Activated CD8-positive, alpha-beta memory T cell treated with anti-CD3 and anti-CD28 coated beads, Interleukin-2, amount 50 U/mL, for 24 hours (primary cell): ENCODE measurements around the gene KRTAP2-2.
"Not testable (repeated sequence)": the region's sequence is repeated elsewhere in the genome, so short reads cannot be mapped to it uniquely, and the experiment has no call there.

Source experiments
- DNase-seq: peaks from one replicate; pipeline ENCODE4 v3.0.0-alpha.2; 2020; ENCODE audit errors: extremely low read depth

KRTAP2-2 gene

DNA sequence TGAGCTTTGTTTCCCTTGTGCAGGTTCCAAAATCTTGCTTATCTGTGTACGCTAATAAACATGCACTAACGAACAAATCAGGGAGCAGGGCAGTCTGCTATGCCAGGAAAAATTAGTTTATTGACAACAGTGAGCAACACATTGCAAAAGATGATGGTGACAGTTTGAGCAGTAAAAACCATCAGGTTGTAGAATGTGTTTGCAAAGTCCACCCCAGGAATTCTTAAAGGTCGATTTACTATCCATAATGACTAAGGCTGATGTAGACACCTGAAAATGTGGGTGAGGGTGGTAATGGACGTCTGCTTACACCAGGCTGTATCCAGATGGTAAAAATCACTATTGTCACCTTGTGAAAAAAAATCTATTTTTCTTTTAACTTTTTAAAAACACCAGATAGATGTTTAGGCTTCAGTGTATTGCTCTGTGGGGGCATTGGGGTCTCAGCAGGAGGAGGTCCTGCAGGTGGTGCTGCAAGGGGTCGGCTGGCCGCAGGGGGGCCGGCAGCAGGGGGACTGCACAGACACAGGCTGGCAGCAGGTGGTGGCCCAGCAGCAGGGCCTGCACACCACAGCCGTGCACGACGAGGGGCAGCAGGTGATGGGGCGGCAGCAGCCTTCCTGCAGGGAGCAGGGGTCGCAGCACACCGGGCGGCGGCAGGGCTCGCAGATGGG, 10.1 kb upstream of the KRTAP2-2 start:
- not testable (repeated sequence) for DNase-seq

DNA sequence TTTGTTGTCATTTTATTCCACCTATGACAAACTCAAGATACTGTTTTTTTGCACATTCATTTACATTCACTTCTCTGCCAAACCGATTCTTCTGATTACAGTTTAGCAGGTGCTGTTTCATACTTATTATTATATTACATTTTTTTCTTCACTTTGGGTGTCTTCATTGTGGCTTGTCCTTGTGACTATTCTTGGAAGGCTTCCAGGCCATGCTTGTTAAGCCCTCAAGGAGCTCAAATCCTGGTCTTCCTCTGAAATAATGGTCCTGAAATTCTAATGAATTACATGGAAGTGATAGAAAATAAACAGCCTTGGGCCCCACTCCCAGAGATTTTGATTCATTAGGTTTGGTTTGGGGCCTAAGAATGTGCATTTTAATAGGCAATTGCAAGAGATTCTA, 9.3 kb upstream of the KRTAP2-2 start:
- DNase-seq = no peak

DNA sequence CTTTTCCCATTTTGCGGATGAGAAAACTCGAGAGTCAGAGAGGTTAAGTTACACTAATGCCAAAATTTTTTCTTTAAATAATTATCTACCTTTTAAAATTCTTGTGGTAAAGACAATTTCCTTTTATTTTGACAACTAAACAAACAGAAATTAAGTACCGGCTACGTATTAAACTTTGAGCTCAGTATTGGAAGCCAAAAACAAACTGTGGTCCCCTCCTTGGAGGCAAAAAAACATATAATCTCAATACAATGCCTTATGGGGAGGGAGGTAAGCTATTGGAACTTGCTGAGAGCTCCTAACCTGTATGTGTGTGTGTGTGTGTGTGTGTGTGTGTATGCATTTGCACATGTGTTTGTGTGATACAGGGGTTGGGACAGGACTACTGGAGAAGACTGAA, 8.4 kb upstream of the KRTAP2-2 start:
- DNase-seq = no peak

DNA sequence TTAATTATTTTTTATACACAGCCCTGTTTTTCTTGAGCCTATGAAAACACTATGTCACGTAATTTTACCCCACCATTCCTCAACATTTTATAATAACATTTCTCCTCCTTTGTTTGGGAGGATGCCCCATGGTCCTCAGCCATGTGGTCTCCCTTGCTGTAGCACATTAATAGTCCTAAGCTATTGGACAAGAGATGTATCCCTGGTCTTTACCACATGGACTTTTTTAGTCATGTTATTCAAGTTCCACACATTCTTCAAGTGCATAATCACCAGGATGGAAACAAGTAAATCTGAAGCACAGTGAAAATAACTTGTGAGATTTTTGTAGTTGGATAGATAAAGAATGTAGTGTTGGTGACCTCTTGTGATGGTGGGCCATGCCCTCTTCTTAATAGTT, 6.9 kb upstream of the KRTAP2-2 start:
- no peak for DNase-seq

DNA sequence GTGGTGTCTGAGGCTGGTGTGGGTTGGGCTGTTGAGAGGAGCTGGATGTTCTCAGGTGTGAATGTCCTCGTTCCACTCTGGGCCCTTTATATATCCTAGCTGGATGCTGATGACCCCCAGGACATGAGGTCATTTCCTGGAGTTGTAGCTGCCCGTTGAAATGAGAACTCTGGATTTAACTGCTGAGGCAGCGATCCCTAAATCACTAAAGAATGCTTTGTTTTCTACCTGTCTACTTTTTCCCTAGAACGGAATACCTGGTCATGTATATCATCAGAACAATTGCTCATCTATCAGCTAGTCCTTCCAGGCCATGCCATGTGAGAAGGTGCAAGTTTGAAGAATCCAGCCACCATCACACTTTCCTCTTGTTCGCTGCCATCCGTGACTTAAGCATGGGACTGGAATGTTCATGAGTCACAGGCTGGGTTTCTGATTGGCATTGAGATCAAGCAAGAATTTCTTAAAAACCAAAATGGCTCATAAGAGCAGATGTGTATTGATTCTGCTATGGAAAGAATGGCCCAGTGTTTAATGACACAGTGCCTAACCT, 5.1 kb upstream of the KRTAP2-2 start, which contains the start of gene KRTAP2-3:
Gene KRTAP2-3, minus strand, starts transcription at position 63 of the 553 bp plus-strand sequence. CDS start 64 bp downstream, outside the sequence.
- DNase-seq = no peak

DNA sequence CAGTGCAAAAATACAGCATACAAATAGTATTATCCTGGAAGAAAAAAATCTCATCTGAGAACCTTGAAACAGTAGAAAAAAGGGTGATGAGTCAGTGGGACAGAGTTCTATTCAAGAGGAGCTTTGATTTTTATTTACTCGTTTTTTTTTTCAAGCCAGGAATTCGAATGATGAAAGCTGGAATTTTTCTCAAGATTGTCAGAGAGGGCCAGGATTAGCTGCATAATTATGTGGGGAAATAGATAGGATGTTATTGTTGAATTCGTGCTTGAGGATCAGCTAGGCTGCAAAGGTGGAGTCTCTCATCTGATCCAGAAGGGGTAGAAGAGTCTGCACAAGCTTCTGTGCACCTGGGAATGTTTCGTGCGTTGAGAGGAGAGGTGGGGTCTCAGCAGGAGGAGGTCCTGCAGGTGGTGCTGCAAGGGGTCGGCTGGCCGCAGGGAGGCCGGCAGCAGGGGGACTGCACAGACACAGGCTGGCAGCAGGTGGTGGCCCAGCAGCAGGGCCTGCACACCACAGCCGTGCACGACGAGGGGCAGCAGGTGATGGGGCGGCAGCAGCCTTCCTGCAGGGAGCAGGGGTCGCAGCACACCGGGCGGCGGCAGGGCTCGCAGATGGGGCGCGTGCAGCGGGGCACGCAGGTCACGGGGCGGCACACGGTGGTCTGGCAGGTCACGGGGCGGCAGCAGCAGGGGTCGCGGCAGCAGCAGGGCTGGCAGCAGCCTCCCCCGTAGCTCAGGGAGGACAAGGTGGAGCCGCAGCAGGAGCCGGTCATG, 4.4 kb upstream of the KRTAP2-2 start:
- DNase-seq = not testable (repeated sequence)

DNA sequence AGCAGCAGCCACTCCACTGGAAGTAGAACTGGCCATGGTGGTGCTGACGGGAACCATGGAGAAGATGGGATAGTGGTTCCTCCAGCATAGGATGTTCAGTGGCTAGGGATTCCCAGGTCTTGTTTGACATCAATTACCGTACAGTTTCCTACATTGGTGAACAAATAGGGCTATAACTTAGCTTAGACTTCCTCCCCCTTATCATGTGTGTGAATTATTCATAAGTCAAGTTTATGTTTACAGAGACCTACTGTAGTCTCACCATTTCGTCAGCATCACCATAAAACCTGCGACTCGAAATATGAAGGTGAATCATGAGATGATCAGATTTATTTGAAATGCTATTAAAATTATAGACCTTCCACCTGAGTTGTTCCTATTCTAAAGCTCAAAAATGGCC, 3.7 kb upstream of the KRTAP2-2 start:
- DNase-seq = no peak

DNA sequence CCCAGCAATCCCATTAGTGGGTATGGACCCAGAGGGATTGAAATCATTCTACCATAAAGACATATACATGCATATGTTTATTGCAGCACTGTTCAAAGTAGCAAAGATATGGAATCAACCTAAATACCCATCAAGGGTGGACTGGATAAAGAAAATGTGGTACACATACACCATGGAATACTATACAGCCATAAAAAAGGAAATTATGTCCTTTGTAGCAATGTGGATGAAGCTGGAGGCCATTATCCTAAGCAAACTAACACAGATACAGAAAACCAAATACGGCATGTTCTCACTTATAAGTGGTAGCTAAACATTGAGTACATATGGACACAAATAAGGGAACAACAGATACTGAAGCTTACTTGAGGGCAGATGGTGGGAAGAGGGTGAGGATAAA, 2.5 kb upstream of the KRTAP2-2 start:
- DNase-seq = no peak

DNA sequence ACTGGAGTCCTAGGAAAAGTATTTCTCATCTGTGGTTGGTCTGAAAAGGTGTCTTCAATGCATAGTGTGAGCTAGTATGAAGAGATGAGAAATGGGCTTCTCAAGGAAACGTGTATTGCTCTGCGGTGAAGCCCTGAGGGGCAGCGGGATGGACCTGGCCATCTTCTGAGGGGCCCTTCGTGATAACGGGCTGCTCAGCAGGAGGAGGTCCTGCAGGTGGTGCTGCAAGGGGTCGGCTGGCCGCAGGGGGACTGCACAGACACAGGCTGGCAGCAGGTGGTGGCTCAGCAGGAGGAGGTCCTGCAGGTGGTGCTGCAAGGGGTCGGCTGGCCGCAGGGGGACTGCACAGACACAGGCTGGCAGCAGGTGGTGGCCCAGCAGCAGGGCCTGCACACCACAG, 474 bp downstream of the KRTAP2-2 start:
- DNase-seq = not testable (repeated sequence)

DNA sequence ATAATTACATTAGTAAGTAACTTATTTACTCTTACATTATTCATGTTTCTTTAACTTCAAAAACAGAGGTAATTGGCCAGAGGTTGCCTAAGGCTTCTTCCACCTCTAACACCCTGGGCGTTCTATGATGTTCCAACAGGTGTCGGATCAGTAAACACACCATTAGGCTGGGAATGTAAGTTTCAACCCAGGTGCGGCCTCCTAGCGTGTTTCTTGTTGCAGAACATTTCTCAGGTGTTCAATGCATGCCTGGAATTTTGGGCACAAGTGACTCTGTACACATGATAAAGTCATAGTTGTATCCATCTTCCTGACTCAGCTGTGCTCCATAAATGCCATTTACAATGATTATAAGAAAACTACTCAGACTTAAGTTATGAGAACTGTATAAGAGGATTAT, 1.0 kb downstream of the KRTAP2-2 start:
- no peak for DNase-seq

DNA sequence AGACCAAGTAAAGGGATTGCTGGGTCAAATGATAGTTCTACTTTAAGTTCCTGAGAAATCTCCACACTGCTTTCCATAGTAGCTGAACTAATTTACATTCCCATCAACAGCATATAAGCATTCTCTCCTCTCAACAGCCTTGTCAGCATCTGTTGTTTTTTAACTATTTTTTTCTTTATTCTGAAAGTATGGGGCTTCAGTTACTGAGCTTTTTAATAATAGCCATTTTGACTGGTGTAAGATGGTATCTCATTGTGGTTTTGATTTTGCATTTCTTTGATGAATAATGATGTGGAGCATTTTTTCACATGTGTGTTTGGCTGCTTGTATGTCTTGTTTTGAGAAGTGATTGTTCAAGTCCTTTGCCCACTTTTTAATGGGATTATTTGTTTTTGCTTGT, 2.5 kb downstream of the KRTAP2-2 start:
- DNase-seq = no peak

DNA sequence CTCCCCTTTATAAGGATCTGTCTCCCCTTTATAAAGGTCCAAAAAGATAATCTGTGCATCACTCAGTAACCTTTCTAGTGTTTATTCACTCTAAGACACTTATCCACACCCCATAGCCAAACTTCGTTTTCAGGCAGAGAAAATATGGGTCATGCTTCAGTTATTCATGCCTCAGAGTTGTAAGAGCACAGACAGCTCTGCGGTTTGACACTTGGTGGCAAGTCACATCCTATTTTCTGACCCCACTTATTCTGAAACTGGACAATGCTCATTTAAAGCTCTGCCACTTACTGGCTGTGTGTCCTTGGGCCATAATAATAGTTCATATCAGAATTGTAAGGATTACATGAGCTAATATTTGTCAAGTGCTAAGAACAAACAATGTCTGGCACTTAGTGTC, 5.9 kb downstream of the KRTAP2-2 start:
- DNase-seq = no peak

DNA sequence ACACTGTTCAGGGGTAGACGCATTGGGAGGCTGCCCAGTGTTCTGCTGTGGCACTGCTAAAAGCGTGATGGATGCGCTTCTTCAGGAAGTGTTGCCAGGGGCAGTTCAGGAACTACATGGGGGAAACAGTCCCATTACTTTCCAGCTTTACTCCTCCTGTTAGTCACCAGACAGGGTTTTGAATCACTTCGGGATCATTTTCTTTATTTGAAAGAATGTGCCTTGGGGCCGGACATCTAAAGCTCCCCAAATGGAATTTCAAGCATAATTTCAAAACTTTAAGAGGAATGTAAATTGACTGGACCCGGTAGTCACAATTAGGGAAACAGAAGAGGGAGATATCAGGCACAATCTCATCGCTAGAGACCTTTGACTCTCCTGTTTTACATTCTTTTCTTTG, 6.6 kb downstream of the KRTAP2-2 start:
- no peak for DNase-seq

DNA sequence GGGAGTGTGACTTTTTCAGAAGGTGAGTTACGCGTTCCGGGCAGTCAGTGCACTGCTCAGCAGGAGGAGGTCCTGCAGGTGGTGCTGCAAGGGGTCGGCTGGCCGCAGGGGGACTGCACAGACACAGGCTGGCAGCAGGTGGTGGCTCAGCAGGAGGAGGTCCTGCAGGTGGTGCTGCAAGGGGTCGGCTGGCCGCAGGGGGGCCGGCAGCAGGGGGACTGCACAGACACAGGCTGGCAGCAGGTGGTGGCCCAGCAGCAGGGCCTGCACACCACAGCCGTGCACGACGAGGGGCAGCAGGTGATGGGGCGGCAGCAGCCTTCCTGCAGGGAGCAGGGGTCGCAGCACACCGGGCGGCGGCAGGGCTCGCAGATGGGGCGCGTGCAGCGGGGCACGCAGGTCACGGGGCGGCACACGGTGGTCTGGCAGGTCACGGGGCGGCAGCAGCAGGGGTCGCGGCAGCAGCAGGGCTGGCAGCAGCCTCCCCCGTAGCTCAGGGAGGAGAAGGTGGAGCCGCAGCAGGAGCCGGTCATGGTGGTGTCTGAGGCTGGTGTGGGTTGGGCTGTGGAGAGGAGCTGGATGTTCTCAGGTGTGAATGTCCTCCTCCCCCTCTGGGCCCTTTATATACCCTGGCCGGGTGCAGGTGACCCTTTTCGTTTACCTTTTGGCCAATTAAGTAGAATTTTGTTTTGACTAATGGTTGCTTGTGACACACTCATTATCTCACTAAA, 8.1 kb downstream of the KRTAP2-2 start, which contains the start of gene KRTAP2-1:
Gene KRTAP2-1, minus strand, starts transcription at position 582 of the 731 bp plus-strand sequence. Its CDS starts 49 bp downstream, at position 533.
- DNase-seq = not testable (repeated sequence)

DNA sequence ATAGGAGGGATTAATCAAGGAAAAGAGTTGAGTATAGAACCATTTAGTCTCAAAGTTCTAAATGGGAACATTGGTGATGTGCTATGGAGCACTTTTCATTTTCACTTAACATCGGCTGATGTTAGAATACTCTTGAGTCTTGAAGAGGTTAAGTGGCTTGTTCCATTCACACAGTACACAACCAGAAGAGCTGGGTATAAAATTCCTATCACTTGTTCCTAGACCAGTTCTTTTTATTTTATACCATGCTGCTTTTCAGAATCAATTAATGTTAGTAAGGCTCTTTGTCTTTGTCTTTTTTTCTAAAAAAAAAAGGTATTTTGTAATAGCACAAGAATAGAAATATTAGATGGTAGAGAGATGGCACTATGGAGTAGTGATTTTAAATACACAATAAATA, 12.1 kb downstream of the KRTAP2-2 start:
- no peak for DNase-seq

DNA sequence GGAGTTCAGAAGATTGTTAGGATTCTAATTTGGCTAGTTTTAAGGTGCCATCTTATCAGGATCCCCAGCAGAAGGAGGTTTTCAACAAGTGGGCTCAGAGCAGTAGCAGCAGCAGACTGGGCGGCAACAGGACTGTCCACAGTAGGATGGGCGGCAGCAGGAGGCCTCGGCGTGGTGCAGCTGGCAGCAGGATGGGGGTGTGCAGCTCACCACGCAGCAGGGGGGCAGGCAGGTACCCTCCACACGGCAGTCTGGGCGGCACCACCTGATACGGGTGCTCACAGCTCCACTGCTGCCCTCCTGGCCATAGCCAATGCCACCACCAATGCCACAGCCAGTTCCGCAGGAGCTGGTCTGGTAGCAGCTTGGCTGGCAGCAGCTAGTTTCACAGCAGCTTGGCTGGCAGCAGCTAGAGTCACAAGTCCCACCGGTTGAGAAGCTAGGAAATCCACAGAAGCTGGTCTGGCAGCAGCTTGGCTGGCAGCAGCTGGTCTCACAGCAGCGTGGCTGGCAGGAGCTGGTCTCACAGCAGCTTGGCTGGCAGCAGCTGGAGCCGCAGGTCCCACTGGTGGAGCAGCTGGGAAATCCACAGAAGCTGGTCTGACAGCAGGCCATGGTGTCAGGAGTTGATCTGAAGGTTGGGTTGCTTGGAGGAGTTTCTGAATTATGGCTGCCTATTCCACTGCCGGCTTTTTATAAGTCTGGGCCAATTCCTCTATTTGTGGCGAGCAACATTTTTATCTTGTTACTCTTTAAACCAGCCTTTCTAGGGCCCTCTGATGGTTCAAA, 14.1 kb downstream of the KRTAP2-2 start, which contains the start of gene KRTAP1-1:
Gene KRTAP1-1, minus strand, starts transcription at position 668 of the 789 bp plus-strand sequence. Its CDS starts 53 bp downstream, at position 615.
- not testable (repeated sequence) for DNase-seq

DNA sequence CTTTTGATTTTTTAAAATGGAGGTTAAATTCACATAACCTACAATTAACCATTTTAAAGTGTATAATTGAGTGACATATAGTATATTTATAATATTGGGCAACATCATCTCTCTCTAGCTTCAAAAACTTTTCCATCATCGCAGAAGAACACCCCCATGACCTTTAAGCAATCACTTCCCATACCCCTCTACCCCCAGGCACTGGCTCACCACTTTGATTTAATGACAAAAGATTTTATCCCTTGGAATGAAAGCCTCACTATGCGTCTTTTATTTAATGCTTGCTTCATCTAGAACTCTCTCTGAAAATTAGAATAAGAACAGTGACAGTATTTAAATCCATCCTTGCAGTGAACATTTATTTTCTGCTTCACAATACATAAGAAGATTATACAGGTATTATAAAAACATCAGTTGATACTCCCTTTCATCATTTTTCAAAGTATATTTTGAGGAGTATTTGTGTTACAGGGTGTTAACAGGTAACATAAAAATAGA, 17.1 kb downstream of the KRTAP2-2 start:
- no peak for DNase-seq

DNA sequence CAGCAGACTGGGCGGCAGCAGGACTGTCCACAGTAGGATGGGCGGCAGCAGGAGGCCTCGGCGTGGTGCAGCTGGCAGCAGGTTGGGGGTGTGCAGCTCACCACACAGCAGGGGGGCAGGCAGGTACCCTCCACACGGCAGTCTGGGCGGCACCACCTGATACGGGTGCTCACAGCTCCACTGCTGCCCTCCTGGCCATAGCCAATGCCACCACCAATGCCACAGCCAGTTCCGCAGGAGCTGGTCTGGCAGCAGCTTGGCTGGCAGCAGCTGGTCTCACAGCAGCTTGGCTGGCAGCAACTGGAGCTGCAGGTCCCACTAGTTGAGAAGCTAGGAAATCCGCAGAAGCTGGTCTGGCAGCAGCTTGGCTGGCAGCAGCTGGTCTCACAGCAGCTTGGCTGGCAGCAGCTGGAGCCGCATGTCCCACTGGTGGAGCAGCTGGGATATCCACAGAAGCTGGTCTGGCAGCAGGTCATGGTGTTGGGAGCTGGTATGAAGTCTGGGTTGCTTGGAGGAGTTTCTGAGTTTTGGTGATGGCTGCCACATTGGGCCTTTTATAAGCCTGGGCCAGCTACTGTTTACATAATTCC, 20.6 kb downstream of the KRTAP2-2 start, which contains the start of gene KRTAP1-3:
Gene KRTAP1-3, minus strand, starts transcription at position 529 of the 590 bp plus-strand sequence. Its CDS starts 53 bp downstream, at position 476.
- not testable (repeated sequence) for DNase-seq

DNA sequence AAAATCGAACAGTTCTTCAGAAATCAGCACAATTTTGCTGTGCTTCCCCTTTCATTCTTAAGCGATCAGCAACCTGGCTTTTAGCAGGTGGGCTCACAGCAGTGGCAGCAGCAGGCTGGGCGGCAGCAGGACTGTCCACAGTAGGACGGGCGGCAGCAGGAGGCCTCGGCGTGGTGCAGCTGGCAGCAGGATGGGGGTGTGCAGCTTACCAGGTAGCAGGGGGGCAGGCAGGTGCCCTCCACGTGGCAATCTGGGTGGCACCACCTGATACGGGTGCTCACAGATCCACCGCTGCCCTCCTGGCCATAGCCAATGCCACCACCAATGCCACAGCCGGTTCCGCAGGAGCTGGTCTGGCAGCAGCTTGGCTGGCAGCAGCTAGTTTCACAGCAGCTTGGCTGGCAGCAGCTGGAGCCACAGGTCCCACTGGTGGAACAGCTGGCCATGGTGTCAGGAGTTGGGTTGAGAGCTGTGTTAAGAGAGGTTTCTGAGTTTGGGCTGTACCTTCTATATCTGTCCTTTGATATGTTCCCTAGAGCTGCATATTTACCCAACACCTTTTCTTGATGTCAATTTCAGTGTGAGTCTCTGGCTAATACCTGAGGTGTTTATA, 25.3 kb downstream of the KRTAP2-2 start, which contains the start of gene KRTAP1-4:
Gene KRTAP1-4, minus strand, starts transcription at position 563 of the 613 bp plus-strand sequence. Its CDS starts 117 bp downstream, at position 446.
- no peak for DNase-seq
